PC-9 (cell line): Measurements from ENCODE around the gene RDH16. TPM values are rescaled to one million over a fixed set of nuclear protein-coding genes. Genes with fewer than 3 reads are reported as not detected.

ENCODE experiments used
- BruUV-seq: library from RNA; stranded (reverse); fragments of 400-500 nt; replicated peaks from 2 replicates; lab custom pipeline; 2021; lab: Mats Ljungman, UMichigan
- CTCF ChIA-PET: fragments of 300-600 bp; sonication (Branson Sonifier 250); formaldehyde crosslinking; loops from one replicate; lab custom pipeline; 2022; ENCODE audit warnings: antibody characterized with exemption; lab: Charles Lee
- POLR2A ChIA-PET: fragments of 300-600 bp; sonication (Branson Sonifier 250); formaldehyde crosslinking; loops from one replicate; lab custom pipeline; 2022; ENCODE audit warnings: antibody characterized with exemption; ENCODE audit not compliant: unreplicated experiment; lab: Charles Lee
- DNase-seq, 2 experiments: peaks; one replicate each; pipeline versions ENCODE4 v3.0.0 to v3.0.0-alpha.2; 2015 to 2022; ENCODE audit warnings: mixed read lengths in 1 of 2
- H2AFZ ChIP-seq: fragments of 200-600 bp; sonication (generic); 2 replicates; pipeline ENCODE4 v1.8.1; 2017; ENCODE audit warnings: antibody characterized with exemption
- H3F3A ChIP-seq: fragments of 200-600 bp; sonication (generic); 2 replicates; pipeline ENCODE4 v1.8.1; 2017; ENCODE audit warnings: antibody characterized with exemption, mild to moderate bottlenecking, low read depth; ENCODE audit not compliant: insufficient read depth
- H3K27ac ChIP-seq: fragments of 200-600 bp; sonication (generic); 2 replicates; pipeline ENCODE4 v1.6.1; 2016; ENCODE audit warnings: mixed run types
- H3K27me3 ChIP-seq: fragments of 200-600 bp; sonication (generic); 2 replicates; pipeline ENCODE4 v1.6.1; 2016; ENCODE audit warnings: low read depth, mixed run types; ENCODE audit not compliant: insufficient read depth
- H3K36me3 ChIP-seq: fragments of 200-600 bp; sonication (generic); 2 replicates; pipeline ENCODE4 v1.6.1; 2016; ENCODE audit warnings: low read depth, mixed run types
- H3K4me1 ChIP-seq: fragments of 200-600 bp; sonication (generic); replicated peaks from 2 replicates; pipeline ENCODE4 v1.6.1; 2016; ENCODE audit warnings: mixed run types; ENCODE audit not compliant: insufficient read depth
- H3K4me2 ChIP-seq: fragments of 200-600 bp; sonication (generic); 2 replicates; pipeline ENCODE4 v1.6.1; 2017; ENCODE audit warnings: mixed run types
- H3K4me3 ChIP-seq: fragments of 200-600 bp; sonication (generic); 2 replicates; pipeline ENCODE4 v1.6.1; 2016; ENCODE audit warnings: mixed run types
- H3K79me2 ChIP-seq: fragments of 200-600 bp; sonication (generic); 2 replicates; pipeline ENCODE4 v1.6.1; 2017; ENCODE audit warnings: low read depth, mixed run types
- H3K9me2 ChIP-seq: fragments of 200-600 bp; sonication (generic); 2 replicates; pipeline ENCODE4 v1.8.1; 2017; ENCODE audit warnings: mild to moderate bottlenecking; ENCODE audit not compliant: insufficient read depth
- H3K9me3 ChIP-seq: fragments of 200-600 bp; sonication (generic); 2 replicates; pipeline ENCODE4 v1.8.1; 2016; ENCODE audit warnings: low read depth; ENCODE audit not compliant: insufficient read depth
- H4K20me1 ChIP-seq: fragments of 200-600 bp; sonication (generic); 2 replicates; pipeline ENCODE4 v1.8.1; 2017; ENCODE audit not compliant: insufficient read depth
- CTCF ChIP-seq: fragments of 200-600 bp; sonication (generic); conservative IDR thresholded peaks from 2 replicates; pipeline ENCODE4 v1.6.1; 2017; ENCODE audit warnings: mixed run types, antibody characterized with exemption, mild to moderate bottlenecking, moderate library complexity
- EZH2 ChIP-seq: fragments of 200-600 bp; sonication (generic); IDR thresholded peaks from 2 replicates; pipeline ENCODE4 v1.8.0; 2017; ENCODE audit warnings: antibody characterized with exemption, low read depth
- intact Hi-C: fragments of 100-400 bp; cut with micrococcal nuclease; formaldehyde crosslinking; loops from one replicate; pipeline ENCODE4 v1.10.0; 2022; ENCODE audit not compliant: unreplicated experiment
- total RNA-seq: library from RNA; stranded (reverse); gene quantifications from 2 replicates; pipeline ENCODE4 v1.2.3, GENCODE V29; 2021

RDH16 gene
- total RNA-seq, 1 experiment from 2014 or later = 0.79 TPM

- Histone ChIP-seq H3K27me3 (no peaks in the 10 kb centered on the region), H3K4me3 (no peak overlapping the region), H3K4me1 (peaks cover 19% of the 10 kb centered on the region), H3K4me2 (peak overlapping the region; percentile 26; the same call in 1 of the 2 replicates), H3K9me2 (no peaks in the 10 kb centered on the region), H2AFZ (no peak overlapping the region), H3K9me3 (no peaks in the 10 kb centered on the region), H4K20me1 (no peaks in the 10 kb centered on the region), H3K36me3 (no peaks in the 10 kb centered on the region), H3F3A (peaks cover 3% of the 10 kb centered on the region; the same call in 1 of the 2 replicates), H3K27ac (no peak overlapping the region), H3K79me2 (no peaks in the 10 kb centered on the region)
- POLR2A ChIA-PET = no interaction called here
- DNase-seq = no peak
- BruUV-seq = no TSS peak
- CTCF ChIA-PET = no interaction called here
- intact Hi-C loops = no loop called here
- TF ChIP-seq EZH2 = no peak
Measured at GRCh38 chr12:56954958-56955355, 2.5 kb downstream of the RDH16 start.

- CTCF ChIA-PET = no interaction called here
- no peak overlapping the region for H3K27ac ChIP-seq
- no TSS peak for BruUV-seq
- intact Hi-C loops = no loop called here
- H3K4me3 ChIP-seq = no peak overlapping the region
- no peaks in the 10 kb centered on the region for H3K9me2 ChIP-seq
- TF ChIP-seq CTCF (no peak), EZH2 (no peak)
- H4K20me1 ChIP-seq = no peaks in the 10 kb centered on the region
- no peak for DNase-seq
- no peaks in the 10 kb centered on the region for H3K36me3 ChIP-seq
- no peaks in the 10 kb centered on the region for H3K9me3 ChIP-seq
- no peaks in the 10 kb centered on the region for H3K27me3 ChIP-seq
- H3K4me2 ChIP-seq = no peak overlapping the region
- peaks cover 3% of the 10 kb centered on the region; the same call in 1 of the 2 replicates for H3F3A ChIP-seq
- H2AFZ ChIP-seq = no peak overlapping the region
- no peaks in the 10 kb centered on the region for H3K79me2 ChIP-seq
- H3K4me1 ChIP-seq = peaks cover 19% of the 10 kb centered on the region
- POLR2A ChIA-PET = no interaction called here
Measured at GRCh38 chr12:56954057-56954957, 3.1 kb downstream of the RDH16 start.

GRCh38 chr12:56953314-56953713 lies 4.1 kb downstream of the RDH16 start:
- no TSS peak for BruUV-seq
- Histone ChIP-seq H3F3A (peaks cover 3% of the 10 kb centered on the region; the same call in 1 of the 2 replicates), H3K4me1 (peaks cover 19% of the 10 kb centered on the region), H3K27me3 (no peaks in the 10 kb centered on the region), H3K4me2 (no peak overlapping the region), H2AFZ (no peak overlapping the region), H3K9me3 (no peaks in the 10 kb centered on the region), H3K36me3 (no peaks in the 10 kb centered on the region), H3K79me2 (no peaks in the 10 kb centered on the region), H3K27ac (no peak overlapping the region), H3K4me3 (no peak overlapping the region), H3K9me2 (no peaks in the 10 kb centered on the region), H4K20me1 (no peaks in the 10 kb centered on the region)
- TF ChIP-seq EZH2 (no peak), CTCF (no peak)
- POLR2A ChIA-PET = no interaction called here
- no peak for DNase-seq
- intact Hi-C loops = no loop called here
- CTCF ChIA-PET = no interaction called here
